ENCODE measurements around the gene AGAP3.

AGAP3 gene

DNA sequence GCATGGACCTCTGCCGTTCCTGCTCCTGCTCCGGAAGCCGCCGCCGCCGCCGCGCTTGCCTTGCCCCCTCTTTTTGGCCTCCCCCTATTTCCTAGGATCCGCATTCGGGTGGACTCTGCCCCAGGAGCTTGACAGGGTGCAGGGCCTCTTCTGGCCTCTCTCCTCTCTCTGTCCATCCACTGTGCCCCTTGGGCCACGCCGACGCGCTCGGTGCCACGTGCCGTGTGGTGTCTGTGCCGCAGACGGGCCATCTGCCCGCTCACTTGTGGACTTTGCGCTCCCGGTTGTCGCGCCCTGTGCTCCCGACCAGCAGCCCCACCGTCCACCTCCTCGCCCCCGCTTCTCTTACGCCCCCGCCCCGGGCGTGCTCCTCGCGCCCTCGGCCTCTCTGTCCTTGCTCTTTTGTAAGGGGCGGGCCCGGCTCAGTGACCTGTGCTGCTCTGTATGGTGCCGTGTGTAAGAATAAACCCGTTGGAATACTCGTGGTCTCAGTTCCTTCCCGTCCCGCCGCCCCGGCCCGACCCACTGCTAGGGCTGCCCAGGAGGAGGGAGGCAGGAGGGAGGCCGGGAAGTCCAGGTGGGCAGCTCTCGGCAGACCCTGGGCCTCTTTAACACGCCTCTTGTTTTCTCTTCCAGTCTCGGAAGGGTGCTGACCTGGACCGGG lies 37.0 kb downstream of the AGAP3 start:
- DNase-seq (ENCODE audit: low spot score), result no peak

DNA sequence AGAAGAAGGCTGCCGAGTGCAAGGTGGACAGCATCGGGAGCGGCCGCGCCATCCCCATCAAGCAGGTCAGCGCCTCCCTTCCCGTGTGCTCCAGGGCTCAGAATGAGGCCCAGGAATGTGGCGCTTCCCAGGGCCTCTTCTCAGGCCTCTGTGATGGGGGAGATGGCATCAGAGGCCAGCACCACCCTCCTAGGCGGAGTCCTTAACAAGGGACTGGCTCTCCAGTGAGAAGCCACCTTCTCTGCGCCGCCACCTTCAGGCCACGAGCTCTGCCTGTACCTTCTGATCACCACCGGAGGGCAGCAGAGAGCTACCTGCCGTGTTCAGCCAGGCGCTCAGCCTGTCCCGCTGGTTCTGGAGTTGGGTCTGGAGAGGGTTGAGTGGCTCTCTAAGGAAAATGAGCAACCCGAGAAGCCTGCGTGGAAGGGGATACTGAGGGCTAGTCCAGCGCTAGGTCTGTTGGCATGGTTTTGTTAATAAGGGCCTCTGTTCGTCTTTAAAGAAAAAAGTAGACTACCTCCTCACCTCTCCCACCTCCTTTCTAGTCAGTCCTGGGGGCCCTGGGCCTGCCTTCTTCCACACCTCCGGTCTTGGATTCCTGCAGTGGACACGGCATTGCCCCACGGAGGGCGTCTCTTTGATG lies 37.7 kb downstream of the AGAP3 start:
- DNase-seq (ENCODE audit: low spot score), result peak; percentile 91

DNA sequence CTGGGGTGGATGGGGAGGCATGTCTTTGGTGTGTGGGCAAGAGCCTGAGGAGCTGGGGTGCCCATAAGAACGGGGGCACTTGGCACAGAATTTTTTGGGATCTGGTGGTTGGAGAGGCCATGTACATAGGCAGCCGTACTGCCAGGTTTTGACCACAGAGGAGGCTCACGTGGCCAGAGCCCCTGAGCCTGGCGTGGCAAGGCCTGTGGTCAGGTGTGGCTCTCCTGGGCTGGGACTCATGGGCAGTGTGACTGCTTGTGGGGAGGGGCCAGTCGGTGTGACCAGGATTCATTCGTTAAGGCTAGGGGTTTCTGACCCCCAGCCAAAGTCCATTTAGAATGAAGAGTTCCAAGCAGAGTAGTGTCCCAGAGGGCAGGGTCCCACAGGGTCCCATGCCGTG lies 38.2 kb downstream of the AGAP3 start:
- DNase-seq (ENCODE audit: low spot score), result no peak

- no peak for DNase-seq (ENCODE audit: low spot score)
These were observed 38.7 kb downstream of the AGAP3 start for GRCh38 chr7:151124899-151125399.

- peak; percentile 88 for DNase-seq (ENCODE audit: low spot score)
These were observed 39.2 kb downstream of the AGAP3 start for GRCh38 chr7:151125470-151125845.

- peak; percentile 88 for DNase-seq (ENCODE audit: low spot score)
These were observed 39.7 kb downstream of the AGAP3 start for GRCh38 chr7:151125846-151126481.

GRCh38 chr7:151126491-151127137 lies 40.3 kb downstream of the AGAP3 start:
- DNase-seq (ENCODE audit: low spot score), result peak; percentile 77

DNA sequence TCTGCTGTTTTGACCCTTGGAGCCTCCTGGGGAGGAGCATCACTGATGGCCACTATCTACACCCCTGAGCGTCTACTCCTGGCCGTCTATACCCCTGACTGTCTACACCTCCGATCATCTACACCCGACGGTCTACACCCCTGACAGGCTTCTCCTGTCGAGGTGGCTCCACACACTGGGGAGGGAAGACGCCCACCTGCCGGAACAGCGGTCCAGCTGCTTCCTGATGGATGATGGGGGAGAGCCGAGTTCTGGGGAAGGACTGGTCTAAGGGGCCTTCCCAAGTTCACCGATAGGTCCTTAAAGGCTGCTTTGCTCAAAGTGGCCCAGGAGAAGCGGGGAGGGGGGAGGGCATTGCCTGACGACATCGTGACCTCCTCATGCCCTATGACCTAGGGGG lies 41.9 kb downstream of the AGAP3 start:
- DNase-seq (ENCODE audit: low spot score), result no peak

GRCh38 chr7:151128716-151129115 lies 42.4 kb downstream of the AGAP3 start:
- no peak for DNase-seq (ENCODE audit: low spot score)

GRCh38 chr7:151129117-151129959 lies 43.1 kb downstream of the AGAP3 start:
- no peak for DNase-seq (ENCODE audit: low spot score)

GRCh38 chr7:151129960-151130591 lies 43.8 kb downstream of the AGAP3 start:
- DNase-seq (ENCODE audit: low spot score), result no peak

GRCh38 chr7:151130741-151131157 lies 44.5 kb downstream of the AGAP3 start:
- DNase-seq (ENCODE audit: low spot score), result no peak

- DNase-seq (ENCODE audit: low spot score), result no peak
These were observed 44.9 kb downstream of the AGAP3 start for GRCh38 chr7:151131224-151131591.

DNA sequence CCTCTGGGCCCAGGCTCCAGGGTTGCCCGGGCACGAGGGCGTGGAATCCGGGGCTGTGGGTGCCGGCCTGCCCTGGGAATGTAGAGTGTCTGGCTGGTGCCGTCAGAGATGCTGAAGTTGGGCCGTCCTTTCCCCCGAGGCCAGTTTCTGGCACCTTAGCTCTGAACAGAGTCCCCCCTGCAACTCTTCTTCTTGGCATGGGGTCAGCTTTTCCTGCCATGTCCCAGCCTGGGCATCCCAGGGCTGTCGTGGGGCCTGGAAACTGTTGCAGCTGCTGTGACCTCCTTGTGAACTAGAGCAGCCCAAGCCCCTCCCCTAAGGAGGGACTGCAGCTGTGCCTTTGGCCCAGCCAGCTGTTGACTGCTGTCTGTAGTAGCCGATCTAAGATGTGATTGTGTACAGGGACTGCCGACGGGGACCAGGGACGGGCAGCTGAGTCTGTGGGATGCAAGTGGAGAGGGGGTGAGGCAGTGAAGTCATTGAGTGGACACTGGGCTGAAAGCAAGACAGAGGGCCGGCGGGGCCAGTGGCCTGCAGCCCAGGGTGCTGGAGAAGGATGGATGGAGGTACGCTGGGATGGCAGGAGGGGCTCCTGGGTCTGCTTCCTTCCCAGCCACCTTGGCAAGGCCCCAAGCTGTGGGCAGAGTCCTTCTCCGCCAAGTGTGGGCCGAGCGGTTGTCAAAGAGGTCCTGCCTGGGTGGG lies 45.5 kb downstream of the AGAP3 start:
- no peak for DNase-seq (ENCODE audit: low spot score)

GRCh38 chr7:151132461-151133205 lies 46.4 kb downstream of the AGAP3 start:
- no peak for DNase-seq (ENCODE audit: low spot score)

DNA sequence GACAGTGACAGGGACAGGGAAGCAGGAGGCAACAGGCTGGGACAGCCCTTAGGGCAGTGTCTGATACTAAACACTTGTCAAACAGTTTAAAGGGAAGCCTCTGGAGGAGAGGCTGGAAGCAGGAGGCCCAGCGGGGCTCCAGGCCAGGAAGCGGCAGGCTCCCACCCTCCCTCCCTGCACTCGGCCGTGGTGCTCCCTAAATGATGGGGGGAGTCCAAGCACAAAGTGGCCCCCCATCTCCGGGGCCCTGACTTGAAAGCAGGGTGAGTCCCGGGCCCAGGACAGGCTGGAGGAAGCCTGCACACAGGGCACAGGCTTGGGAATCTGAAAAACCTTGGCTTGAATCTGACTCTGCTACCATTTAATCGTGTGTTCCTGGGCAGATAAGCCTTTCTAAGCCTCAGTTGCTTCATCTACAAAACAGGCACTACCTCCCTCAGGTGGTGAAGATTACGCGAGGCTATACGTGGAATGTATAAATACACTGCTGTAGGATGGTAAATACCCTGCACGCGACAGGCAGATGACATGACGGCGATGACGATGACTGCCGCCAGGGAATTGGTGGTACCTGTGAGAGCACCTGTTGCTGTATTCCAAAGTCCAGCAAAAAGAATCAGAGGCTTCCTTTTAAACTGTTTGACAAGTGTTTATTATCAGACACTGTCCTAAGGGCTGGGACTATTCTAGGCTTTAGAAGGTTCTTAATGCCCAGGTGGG lies 47.2 kb downstream of the AGAP3 start:
- DNase-seq (ENCODE audit: low spot score), result no peak

DNA sequence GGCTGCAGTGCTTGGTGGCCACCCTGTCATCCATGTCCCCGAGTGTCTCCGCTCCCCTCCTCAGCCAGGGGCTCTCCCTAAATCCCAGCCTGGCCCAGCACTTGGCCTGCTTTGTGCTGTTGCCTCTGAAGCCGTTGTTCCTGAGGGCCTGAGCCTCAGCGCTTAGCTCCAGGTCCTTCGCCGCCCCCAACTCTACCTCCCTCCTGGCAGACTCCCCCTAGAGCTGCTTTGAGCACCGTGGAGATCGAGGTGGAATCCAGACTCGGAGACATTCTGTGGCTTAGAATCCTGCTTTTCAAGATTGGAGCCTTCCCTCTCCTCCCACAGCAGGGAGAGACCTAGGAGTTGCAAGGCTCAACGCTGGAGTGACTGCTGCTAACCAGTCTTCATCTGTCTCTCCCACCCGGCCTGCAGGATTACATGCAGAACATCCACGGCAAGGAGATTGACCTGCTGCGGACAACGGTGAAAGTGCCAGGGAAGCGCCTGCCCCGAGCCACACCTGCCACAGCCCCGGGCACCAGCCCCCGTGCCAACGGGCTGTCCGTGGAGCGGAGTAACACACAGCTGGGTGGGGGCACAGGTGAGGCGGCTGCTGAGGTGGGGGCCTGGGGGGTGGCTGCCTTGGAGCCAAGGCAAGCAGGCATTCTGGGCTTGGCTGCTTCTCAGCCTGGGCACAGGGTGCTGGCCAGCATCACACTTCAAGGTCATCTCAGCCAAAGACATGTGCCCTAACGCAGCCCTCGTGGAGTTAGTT lies 47.9 kb downstream of the AGAP3 start:
- no peak for DNase-seq (ENCODE audit: low spot score)

- no peak for DNase-seq (ENCODE audit: low spot score)
These were observed 48.7 kb downstream of the AGAP3 start for GRCh38 chr7:151134743-151135524.
